GM12878 (cell line): Measurements from ENCODE around the gene RASA1. TPM values are rescaled to one million over a fixed set of nuclear protein-coding genes. Genes with fewer than 3 reads are reported as not detected.

ENCODE experiments used
- BMI1 ChIP-seq: fragments of 450-650 bp; IDR thresholded peaks from 2 replicates; pipeline ENCODE4 v1.6.1; 2016; ENCODE audit warnings: mild to moderate bottlenecking, moderate library complexity, borderline replicate concordance
- CBX5 ChIP-seq: sonication (generic); IDR thresholded peaks from 2 replicates; pipeline ENCODE4 v1.6.1; 2016; ENCODE audit warnings: low read depth, moderate library complexity, mild to moderate bottlenecking, inconsistent platforms
- DPF2 ChIP-seq: fragments of 450-650 bp; IDR thresholded peaks from 2 replicates; pipeline ENCODE4 v1.6.1; 2017; ENCODE audit warnings: mild to moderate bottlenecking
- EED ChIP-seq: sonication (generic); IDR thresholded peaks from 2 replicates; pipeline ENCODE4 v1.6.1; 2016; ENCODE audit warnings: antibody characterized with exemption, low read depth
- HDGF ChIP-seq: fragments of 450-650 bp; IDR thresholded peaks from 2 replicates; pipeline ENCODE4 v1.6.1; 2016; ENCODE audit warnings: antibody characterized with exemption
- KDM1A ChIP-seq: fragments of 200-600 bp; sonication (generic); IDR thresholded peaks from 2 replicates; pipeline ENCODE4 v1.6.1; 2016; ENCODE audit warnings: borderline replicate concordance
- MAX ChIP-seq: IDR thresholded peaks from 2 replicates; pipeline ENCODE4 v1.6.1; 2012; ENCODE audit warnings: low read depth, low read length, improper control_type of control experiment
- MEF2B ChIP-seq: fragments of 450-650 bp; IDR thresholded peaks from 2 replicates; pipeline ENCODE4 v1.6.1; 2018; ENCODE audit warnings: mild to moderate bottlenecking, moderate library complexity; ENCODE audit not compliant: partially characterized antibody, poor library complexity, severe bottlenecking
- MTA3 ChIP-seq: IDR thresholded peaks from 2 replicates; pipeline ENCODE4 v1.6.1; 2012; ENCODE audit warnings: low read length, inconsistent platforms, borderline replicate concordance
- NBN ChIP-seq: fragments of 450-650 bp; IDR thresholded peaks from 2 replicates; pipeline ENCODE4 v1.6.1; 2016
- POLR2AphosphoS2 ChIP-seq: IDR thresholded peaks from 2 replicates; pipeline ENCODE4 v1.6.1; 2011; ENCODE audit warnings: low read depth, mild to moderate bottlenecking, low read length, improper control_type of control experiment, moderate library complexity
- RUNX3 ChIP-seq: IDR thresholded peaks from 2 replicates; pipeline ENCODE4 v1.6.1; 2012; ENCODE audit warnings: low read length, inconsistent platforms
- SIN3A ChIP-seq: IDR thresholded peaks from 2 replicates; pipeline ENCODE4 v1.6.1; 2012; ENCODE audit warnings: low read depth, low read length, improper control_type of control experiment
- SP1 ChIP-seq: IDR thresholded peaks from one replicate; pipeline ENCODE4 v1.6.1; 2011; ENCODE audit warnings: low read depth, low read length
- WRNIP1 ChIP-seq: IDR thresholded peaks from 2 replicates; pipeline ENCODE4 v1.6.1; 2011; ENCODE audit warnings: low read depth, low read length, improper control_type of control experiment, borderline replicate concordance
- YY1 ChIP-seq: IDR thresholded peaks from 2 replicates; pipeline ENCODE4 v1.6.1; 2011; ENCODE audit warnings: low read depth, mild to moderate bottlenecking, low read length
- polyA plus RNA-seq, 11 experiments: library from polyadenylated mRNA; depleted of rRNA in 4 of 11; unstranded in 6 of 11; stranded (reverse) in 5 of 11; fragments of >200 nt; fragmentation: Nextera tagmentation in 4 of 11; fragmentation: Illumina TruSeq in 1 of 11; extraction: Ambion mirVana in 4 of 11; extraction: Trizol in 1 of 11; gene quantifications; 1 replicate in 1 of 11; 2 replicates in 10 of 11; pipeline versions ENCODE4 v1.2.1 to v1.2.3, GENCODE V29; 2011 to 2016; ENCODE audit warnings: inconsistent platforms in 2 of 11, missing spikeins in 2 of 11, low read depth in 1 of 11
- total RNA-seq, 4 experiments: library from RNA; depleted of rRNA in 3 of 4; stranded (reverse); fragments of >200 nt in 3 of 4; fragmentation: Illumina TruSeq in 1 of 4; extraction: Trizol in 1 of 4; gene quantifications; 2 replicates each; pipeline versions ENCODE4 v1.2.1 to v1.2.3, GENCODE V29; 2013 to 2021

RASA1 gene
- total and polyA plus RNA-seq, 10 of the 15 experiments (the other 5 are each of a cell fraction or from before 2014, with no cell fraction given), result 7.8 to 72.3 (median 21.8) TPM

- TF ChIP-seq SIN3A, result 0 out of 2 replicates have a peak, but pooled peaks have one; percentile 8
- peak; percentile 35; the same call in 1 of the 2 replicates for TF ChIP-seq DPF2
- TF ChIP-seq MAX, result no peak
- peak; percentile 37 for TF ChIP-seq MEF2B
- no peak for TF ChIP-seq SP1
- TF ChIP-seq CBX5, result no peak
- TF ChIP-seq MTA3, result no peak
- peak; percentile 37; the same call in 1 of the 2 replicates for TF ChIP-seq YY1
- TF ChIP-seq HDGF, result peak; percentile 23; the same call in 1 of the 2 replicates
- TF ChIP-seq EED, result 0 out of 2 replicates have a peak, but pooled peaks have one; percentile 54
- 0 out of 2 replicates have a peak, but pooled peaks have one; percentile 45 for TF ChIP-seq WRNIP1
- TF ChIP-seq NBN, result 0 out of 2 replicates have a peak, but pooled peaks have one; percentile 17
- no peak for TF ChIP-seq KDM1A
- TF ChIP-seq POLR2AphosphoS2, result no peak
- peak; percentile 56 for TF ChIP-seq RUNX3
- no peak for TF ChIP-seq BMI1
These were observed 144.4 kb downstream of the RASA1 start (continued) for GRCh38 chr5:87411973-87412629.
